Activated naive CD8-positive, alpha-beta T cell (primary cell): ENCODE data around the gene RNF207.
"Not testable (repeated sequence)": the region's sequence is repeated elsewhere in the genome, so short reads cannot be mapped to it uniquely, and the experiment has no call there.

Source experiments
- H3K27ac Mint-ChIP-seq: one replicate; pipeline ENCODE4 v1.8.0; 2021; ENCODE audit warnings: mixed read lengths
- H3K27me3 Mint-ChIP-seq: one replicate; pipeline ENCODE4 v1.8.0; 2021; ENCODE audit warnings: mixed read lengths
- H3K36me3 Mint-ChIP-seq: one replicate; pipeline ENCODE4 v1.8.0; 2021; ENCODE audit warnings: mixed read lengths
- H3K4me1 Mint-ChIP-seq: one replicate; pipeline ENCODE4 v1.8.0; 2021; ENCODE audit warnings: low read depth, mixed read lengths
- H3K4me3 Mint-ChIP-seq: one replicate; pipeline ENCODE4 v1.8.0; 2021; ENCODE audit warnings: mild to moderate bottlenecking, mixed read lengths
- H3K9me3 Mint-ChIP-seq: one replicate; pipeline ENCODE4 v1.8.0; 2021; ENCODE audit warnings: low read depth, mixed read lengths

Gene RNF207

GRCh38 chr1:6206520-6206855 is 569 bp downstream of the RNF207 start:
- Mint-ChIP-seq H3K27ac (no peak overlapping the region), H3K4me1 (peaks cover 13% of the 10 kb centered on the region), H3K9me3 (no peaks in the 10 kb centered on the region), H3K36me3 (no peaks in the 10 kb centered on the region), H3K27me3 (peaks cover 8% of the 10 kb centered on the region), H3K4me3 (peak overlapping the region; percentile 72)

- Mint-ChIP-seq H3K36me3 (no peaks in the 10 kb centered on the region), H3K9me3 (no peaks in the 10 kb centered on the region), H3K27me3 (peaks cover 11% of the 10 kb centered on the region), H3K4me1 (peaks cover 13% of the 10 kb centered on the region), H3K27ac (no peak overlapping the region), H3K4me3 (peak overlapping the region; percentile 72)
Observed at GRCh38 chr1:6207075-6207885, 1.4 kb downstream of the RNF207 start.

- Mint-ChIP-seq H3K4me3 (peak overlapping the region; percentile 35), H3K9me3 (no peaks in the 10 kb centered on the region), H3K27ac (no peak overlapping the region)
Observed at GRCh38 chr1:6207921-6208320, 2.0 kb downstream of the RNF207 start.

DNA sequence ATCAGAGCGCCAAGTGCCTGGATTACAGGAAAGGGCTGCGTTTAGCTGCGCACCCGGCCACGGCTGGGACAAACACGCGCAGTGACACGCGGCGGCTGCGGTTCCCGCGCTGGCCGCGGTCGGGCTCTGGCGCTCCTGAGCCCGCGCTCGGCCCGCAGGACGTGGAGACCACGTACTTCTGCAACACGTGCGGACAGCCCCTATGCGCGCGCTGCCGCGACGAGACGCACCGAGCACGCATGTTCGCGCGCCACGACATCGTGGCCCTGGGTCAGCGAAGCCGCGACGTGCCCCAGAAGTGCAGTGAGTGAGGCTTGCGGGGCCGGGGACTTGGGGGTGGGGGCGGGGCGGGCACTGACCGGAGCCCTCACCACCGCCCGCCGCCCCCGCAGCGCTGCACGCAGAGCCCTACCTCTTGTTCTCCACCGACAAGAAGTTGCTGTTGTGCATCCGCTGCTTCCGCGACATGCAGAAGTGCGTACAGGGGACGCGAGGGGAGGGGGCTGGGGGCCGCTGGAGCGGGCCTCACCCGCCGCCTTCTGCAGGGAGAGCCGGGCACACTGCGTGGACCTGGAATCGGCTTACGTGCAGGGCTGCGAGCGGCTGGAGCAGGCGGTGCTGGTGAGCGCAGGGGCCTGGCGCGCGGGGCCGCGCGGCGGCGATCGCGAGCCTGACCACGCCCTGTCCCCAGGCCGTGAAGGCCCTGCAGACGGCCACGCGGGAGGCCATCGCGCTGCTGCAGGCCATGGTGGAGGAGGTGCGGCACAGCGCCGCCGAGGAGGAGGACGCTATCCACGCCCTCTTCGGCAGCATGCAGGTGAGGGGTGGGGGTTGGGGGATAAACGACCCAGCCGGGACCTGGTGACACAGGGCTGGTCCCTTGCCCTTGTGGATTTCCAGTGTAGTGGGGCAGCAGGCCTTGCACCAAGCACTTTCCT is 3.1 kb downstream of the RNF207 start:
- peaks cover 13% of the 10 kb centered on the region for H3K4me1 Mint-ChIP-seq
- peaks cover 12% of the 10 kb centered on the region for H3K27me3 Mint-ChIP-seq
- no peak overlapping the region for H3K27ac Mint-ChIP-seq
- no peaks in the 10 kb centered on the region for H3K9me3 Mint-ChIP-seq
- H3K4me3 Mint-ChIP-seq, result peak overlapping the region; percentile 30
- H3K36me3 Mint-ChIP-seq, result no peaks in the 10 kb centered on the region

More at GRCh38 chr1:6207921-6208320, 2.0 kb downstream of the RNF207 start:
- Mint-ChIP-seq H3K27me3 (peaks cover 12% of the 10 kb centered on the region), H3K4me1 (peaks cover 13% of the 10 kb centered on the region), H3K36me3 (no peaks in the 10 kb centered on the region)

- Mint-ChIP-seq H3K27me3 (peaks cover 12% of the 10 kb centered on the region), H3K36me3 (no peaks in the 10 kb centered on the region), H3K9me3 (no peaks in the 10 kb centered on the region), H3K4me3 (peak overlapping the region; percentile 30), H3K27ac (no peak overlapping the region), H3K4me1 (peaks cover 11% of the 10 kb centered on the region)
Observed at GRCh38 chr1:6209661-6210580, 4.0 kb downstream of the RNF207 start.

DNA sequence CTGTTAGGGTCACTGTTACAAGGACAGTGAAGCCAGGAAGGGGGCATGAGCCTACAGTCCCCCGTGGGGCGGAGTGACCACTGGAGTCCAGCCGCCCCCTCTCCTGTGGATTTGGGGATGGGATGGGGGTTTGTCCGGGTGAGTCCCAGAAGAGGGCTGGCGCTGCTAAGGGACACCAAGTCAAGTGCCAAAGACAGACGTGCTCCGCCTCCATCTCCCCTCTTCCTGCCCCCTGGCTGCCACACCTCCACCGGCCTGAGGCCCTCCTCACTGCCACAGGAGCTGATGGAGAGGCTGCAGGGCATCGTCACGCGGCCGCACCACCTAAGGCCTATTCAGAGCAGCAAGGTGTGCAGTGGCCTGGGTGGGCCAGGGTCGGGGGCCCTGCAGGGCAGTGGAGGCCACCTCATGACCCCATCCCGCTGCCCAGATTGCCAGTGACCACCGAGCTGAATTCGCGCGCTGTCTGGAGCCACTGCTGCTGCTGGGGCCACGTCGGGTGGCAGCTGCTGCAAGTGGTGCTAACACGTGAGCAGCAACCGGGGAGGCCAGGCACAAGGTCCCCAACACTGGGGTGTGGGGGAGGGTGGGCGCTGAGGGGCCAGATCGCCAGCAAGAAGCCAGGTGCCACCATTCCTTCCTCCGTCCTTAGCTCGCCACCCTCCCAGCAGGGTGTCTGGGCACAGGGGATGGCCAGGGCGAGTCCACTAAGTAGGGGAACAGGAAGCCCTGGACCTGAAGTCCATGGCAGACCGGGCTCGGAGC is 4.9 kb downstream of the RNF207 start:
- Mint-ChIP-seq H3K27me3 (peaks cover 16% of the 10 kb centered on the region), H3K4me3 (no peak overlapping the region), H3K36me3 (no peaks in the 10 kb centered on the region), H3K27ac (no peak overlapping the region), H3K4me1 (peaks cover 8% of the 10 kb centered on the region), H3K9me3 (no peaks in the 10 kb centered on the region)

DNA sequence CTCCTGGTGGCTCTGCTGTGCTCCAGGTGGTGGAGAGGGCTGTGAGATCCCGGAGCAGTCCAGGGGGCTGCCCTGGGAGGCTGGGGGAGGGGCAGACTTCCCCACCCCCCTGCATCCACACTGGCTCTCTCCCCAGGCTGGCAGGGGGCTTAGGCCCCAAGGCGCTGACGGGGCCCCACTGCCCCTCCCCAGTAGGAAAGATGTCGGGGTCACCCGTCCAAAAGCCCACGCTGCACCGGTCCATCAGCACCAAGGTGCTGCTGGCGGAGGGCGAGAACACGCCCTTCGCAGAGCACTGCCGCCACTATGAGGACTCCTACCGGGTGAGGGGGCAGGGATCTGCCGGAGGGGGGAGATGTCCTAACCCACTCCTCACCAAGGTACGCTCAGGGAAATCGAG is 5.8 kb downstream of the RNF207 start:
- H3K9me3 Mint-ChIP-seq, result no peaks in the 10 kb centered on the region
- peaks cover 8% of the 10 kb centered on the region for H3K4me1 Mint-ChIP-seq
- H3K27me3 Mint-ChIP-seq, result peaks cover 18% of the 10 kb centered on the region
- H3K4me3 Mint-ChIP-seq, result no peak overlapping the region
- H3K36me3 Mint-ChIP-seq, result no peaks in the 10 kb centered on the region
- H3K27ac Mint-ChIP-seq, result no peak overlapping the region

GRCh38 chr1:6212193-6212959 is 6.5 kb downstream of the RNF207 start:
- peaks cover 20% of the 10 kb centered on the region for H3K27me3 Mint-ChIP-seq
- H3K36me3 Mint-ChIP-seq, result no peaks in the 10 kb centered on the region

GRCh38 chr1:6218375-6219164 is 12.7 kb downstream of the RNF207 start:
- H3K36me3 Mint-ChIP-seq, result peaks cover 6% of the 10 kb centered on the region
- H3K27me3 Mint-ChIP-seq, result peaks cover 10% of the 10 kb centered on the region
- H3K9me3 Mint-ChIP-seq, result no peaks in the 10 kb centered on the region
- no peak overlapping the region for H3K4me3 Mint-ChIP-seq
- no peaks in the 10 kb centered on the region for H3K4me1 Mint-ChIP-seq
- no peak overlapping the region for H3K27ac Mint-ChIP-seq

More at GRCh38 chr1:6212193-6212959, 6.5 kb downstream of the RNF207 start:
- Mint-ChIP-seq H3K4me3 (no peak overlapping the region), H3K9me3 (no peaks in the 10 kb centered on the region), H3K27ac (no peak overlapping the region), H3K4me1 (peaks cover 5% of the 10 kb centered on the region)

- peaks cover 10% of the 10 kb centered on the region for H3K27me3 Mint-ChIP-seq
- not testable (repeated sequence) for H3K9me3 Mint-ChIP-seq, H3K4me1 Mint-ChIP-seq, H3K4me3 Mint-ChIP-seq, H3K27ac Mint-ChIP-seq, H3K36me3 Mint-ChIP-seq
Observed at GRCh38 chr1:6219641-6220040, 13.7 kb downstream of the RNF207 start.

DNA sequence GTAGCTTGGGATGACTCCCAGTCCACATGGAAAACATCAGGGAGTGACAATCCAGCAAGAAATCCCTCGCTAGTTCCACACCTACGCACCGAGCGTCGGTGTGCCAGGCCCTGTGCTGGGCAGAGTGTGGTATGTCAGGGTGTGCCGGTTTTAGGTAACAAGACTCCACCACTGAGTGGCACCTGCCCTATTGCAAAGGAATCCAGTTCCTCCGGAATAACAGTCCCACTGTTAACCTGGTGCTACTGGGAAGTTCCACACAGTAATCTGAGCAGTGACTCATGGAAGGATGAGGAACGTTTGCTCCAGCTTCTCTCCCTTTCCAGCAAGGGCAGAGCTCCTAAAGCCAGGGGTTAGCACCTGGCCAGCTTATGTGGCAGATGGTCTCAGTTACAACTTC is 14.3 kb downstream of the RNF207 start:
- no peaks in the 10 kb centered on the region for H3K4me1 Mint-ChIP-seq
- H3K36me3 Mint-ChIP-seq, result peaks cover 6% of the 10 kb centered on the region
- no peak overlapping the region for H3K4me3 Mint-ChIP-seq
- H3K27ac Mint-ChIP-seq, result no peak overlapping the region
- H3K9me3 Mint-ChIP-seq, result no peaks in the 10 kb centered on the region
- peaks cover 10% of the 10 kb centered on the region for H3K27me3 Mint-ChIP-seq

DNA sequence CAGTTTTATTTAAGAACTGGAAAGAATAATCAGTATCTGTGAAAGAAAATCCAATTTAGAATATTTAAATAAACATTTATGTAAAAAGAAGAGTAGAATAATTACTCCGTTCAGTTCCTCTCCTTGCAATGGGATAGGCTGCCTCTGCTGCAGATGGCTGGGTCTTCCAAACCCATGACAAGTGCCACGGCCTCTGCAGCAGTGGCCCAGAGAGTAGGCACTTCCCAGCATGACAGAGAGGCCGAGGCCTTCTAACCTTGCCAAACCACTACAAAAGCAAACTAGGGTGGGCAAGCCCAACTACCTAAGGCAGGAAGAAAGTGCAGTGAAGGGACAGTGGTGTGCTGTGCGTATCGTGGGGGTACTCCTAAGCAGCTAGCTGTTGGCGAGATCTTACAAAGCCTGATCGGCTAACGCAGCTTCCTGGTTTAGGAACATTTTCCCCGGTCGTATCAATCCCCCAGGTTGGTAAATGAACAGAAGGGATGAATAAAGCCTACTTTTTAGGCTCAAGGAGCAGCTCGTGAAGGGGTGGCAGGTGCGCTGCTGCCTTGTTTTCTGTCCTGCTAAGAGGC is 15.4 kb downstream of the RNF207 start:
- Mint-ChIP-seq H3K27ac (no peak overlapping the region), H3K4me3 (no peak overlapping the region), H3K9me3 (no peaks in the 10 kb centered on the region), H3K36me3 (peaks cover 7% of the 10 kb centered on the region), H3K27me3 (peaks cover 4% of the 10 kb centered on the region), H3K4me1 (no peaks in the 10 kb centered on the region)
